MM.1S (cell line): ENCODE results near the gene PSMB8.

Experiments used
- DNase-seq: peaks from one replicate; pipeline ENCODE4 v3.0.0-alpha.2; 2015
- H2AFZ ChIP-seq: fragments of 300-600 bp; sonication (generic); 2 replicates; pipeline ENCODE4 v1.6.0; 2016; ENCODE audit warnings: antibody characterized with exemption, low read length
- H3F3A ChIP-seq: fragments of 300-600 bp; sonication (generic); 2 replicates; pipeline ENCODE4 v1.6.1; 2016; ENCODE audit warnings: mild to moderate bottlenecking, antibody characterized with exemption, low read length, moderate library complexity, mixed read lengths; ENCODE audit not compliant: insufficient read depth
- H3K27ac ChIP-seq: fragments of 300-600 bp; sonication (generic); 2 replicates; pipeline ENCODE4 v1.5.1; 2016; ENCODE audit warnings: mild to moderate bottlenecking, low read length
- H3K27me3 ChIP-seq: fragments of 300-600 bp; sonication (generic); replicated peaks from 2 replicates; pipeline ENCODE4 v1.6.0; 2016; ENCODE audit warnings: low read length; ENCODE audit not compliant: insufficient read depth
- H3K36me3 ChIP-seq: fragments of 300-600 bp; sonication (generic); replicated peaks from 2 replicates; pipeline ENCODE4 v1.6.1; 2016; ENCODE audit warnings: mild to moderate bottlenecking, low read length, mixed read lengths; ENCODE audit not compliant: insufficient read depth
- H3K4me1 ChIP-seq: fragments of 300-600 bp; sonication (generic); 2 replicates; pipeline ENCODE4 v1.6.1; 2016; ENCODE audit warnings: low read length, mixed read lengths
- H3K4me2 ChIP-seq: fragments of 300-600 bp; sonication (generic); 2 replicates; pipeline ENCODE4 v1.6.0; 2016; ENCODE audit warnings: low read depth, low read length
- H3K4me3 ChIP-seq: fragments of 300-600 bp; sonication (generic); 2 replicates; pipeline ENCODE4 v1.5.1; 2016; ENCODE audit warnings: low read length, mixed read lengths
- H3K79me2 ChIP-seq: fragments of 300-600 bp; sonication (generic); 2 replicates; pipeline ENCODE4 v1.6.1; 2016; ENCODE audit warnings: mixed run types, low read length, mixed read lengths
- H3K9ac ChIP-seq: fragments of 300-600 bp; sonication (generic); 2 replicates; pipeline ENCODE4 v1.6.1; 2016; ENCODE audit warnings: low read length, mixed read lengths
- H3K9me2 ChIP-seq: fragments of 300-600 bp; sonication (generic); replicated peaks from 2 replicates; pipeline ENCODE4 v1.6.1; 2016; ENCODE audit warnings: mild to moderate bottlenecking, low read length, mixed read lengths; ENCODE audit not compliant: insufficient read depth
- H3K9me3 ChIP-seq: fragments of 300-600 bp; sonication (generic); replicated peaks from 2 replicates; pipeline ENCODE4 v1.6.1; 2016; ENCODE audit warnings: mild to moderate bottlenecking, low read length, mixed read lengths; ENCODE audit not compliant: insufficient read depth
- H4K20me1 ChIP-seq: fragments of 300-600 bp; sonication (generic); 2 replicates; pipeline ENCODE4 v1.6.1; 2016; ENCODE audit warnings: mild to moderate bottlenecking, low read length, moderate library complexity, mixed read lengths; ENCODE audit not compliant: insufficient read depth
- EZH2 ChIP-seq: fragments of 300-600 bp; sonication (generic); optimal IDR thresholded peaks from 2 replicates; pipeline ENCODE3; 2017; ENCODE audit warnings: low read depth, mild to moderate bottlenecking, antibody characterized with exemption, low read length, mixed read lengths
- EZH2phosphoT487 ChIP-seq: fragments of 300-600 bp; sonication (generic); IDR thresholded peaks from 2 replicates; pipeline ENCODE4 v1.6.1; 2018; ENCODE audit warnings: antibody characterized with exemption, low read length
- TF ChIP-seq, protein P1 (sequence below): fragments of 300-600 bp; sonication (generic); IDR thresholded peaks from 2 replicates; pipeline ENCODE4 v1.5.1; 2016; ENCODE audit warnings: antibody characterized with exemption, low read length, mixed read lengths

Gene PSMB8

DNA sequence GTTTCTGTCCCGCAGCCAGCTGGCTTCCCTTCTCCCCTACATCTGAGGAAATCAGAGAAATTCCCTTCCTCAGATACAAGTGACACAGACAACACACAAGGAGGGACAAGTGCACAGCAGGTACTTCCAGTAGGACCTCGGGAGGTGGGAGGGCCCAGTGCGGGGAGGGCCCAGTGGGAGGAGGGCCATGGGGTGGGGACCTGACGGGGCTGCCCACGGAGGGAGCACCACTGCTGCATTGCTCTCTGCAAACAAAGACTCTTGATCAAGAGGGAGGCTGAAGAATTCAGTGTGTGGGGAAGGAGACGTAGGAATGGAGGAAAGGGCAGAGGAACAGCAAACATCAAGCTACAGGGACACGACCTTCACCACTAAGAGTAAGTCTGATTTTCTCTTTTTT lies 14.4 kb downstream of the PSMB8 start:
- Histone ChIP-seq H3K27me3 (no peaks in the 10 kb centered on the region), H3K4me2 (no peak overlapping the region), H3F3A (no peaks in the 10 kb centered on the region), H3K79me2 (0 out of 2 replicates have a peak, but pooled peaks cover 4% of the 10 kb centered on the region), H4K20me1 (no peaks in the 10 kb centered on the region), H3K36me3 (peaks cover 7% of the 10 kb centered on the region), H3K27ac (no peak overlapping the region), H2AFZ (no peak overlapping the region), H3K9me2 (no peaks in the 10 kb centered on the region), H3K4me3 (no peak overlapping the region), H3K9me3 (no peaks in the 10 kb centered on the region), H3K4me1 (no peaks in the 10 kb centered on the region), H3K9ac (no peak overlapping the region)
- TF ChIP-seq, protein P1, sequence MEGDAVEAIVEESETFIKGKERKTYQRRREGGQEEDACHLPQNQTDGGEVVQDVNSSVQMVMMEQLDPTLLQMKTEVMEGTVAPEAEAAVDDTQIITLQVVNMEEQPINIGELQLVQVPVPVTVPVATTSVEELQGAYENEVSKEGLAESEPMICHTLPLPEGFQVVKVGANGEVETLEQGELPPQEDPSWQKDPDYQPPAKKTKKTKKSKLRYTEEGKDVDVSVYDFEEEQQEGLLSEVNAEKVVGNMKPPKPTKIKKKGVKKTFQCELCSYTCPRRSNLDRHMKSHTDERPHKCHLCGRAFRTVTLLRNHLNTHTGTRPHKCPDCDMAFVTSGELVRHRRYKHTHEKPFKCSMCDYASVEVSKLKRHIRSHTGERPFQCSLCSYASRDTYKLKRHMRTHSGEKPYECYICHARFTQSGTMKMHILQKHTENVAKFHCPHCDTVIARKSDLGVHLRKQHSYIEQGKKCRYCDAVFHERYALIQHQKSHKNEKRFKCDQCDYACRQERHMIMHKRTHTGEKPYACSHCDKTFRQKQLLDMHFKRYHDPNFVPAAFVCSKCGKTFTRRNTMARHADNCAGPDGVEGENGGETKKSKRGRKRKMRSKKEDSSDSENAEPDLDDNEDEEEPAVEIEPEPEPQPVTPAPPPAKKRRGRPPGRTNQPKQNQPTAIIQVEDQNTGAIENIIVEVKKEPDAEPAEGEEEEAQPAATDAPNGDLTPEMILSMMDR = no peak
- TF ChIP-seq EZH2 (no peak), EZH2phosphoT487 (no peak)
- DNase-seq = no peak

DNA sequence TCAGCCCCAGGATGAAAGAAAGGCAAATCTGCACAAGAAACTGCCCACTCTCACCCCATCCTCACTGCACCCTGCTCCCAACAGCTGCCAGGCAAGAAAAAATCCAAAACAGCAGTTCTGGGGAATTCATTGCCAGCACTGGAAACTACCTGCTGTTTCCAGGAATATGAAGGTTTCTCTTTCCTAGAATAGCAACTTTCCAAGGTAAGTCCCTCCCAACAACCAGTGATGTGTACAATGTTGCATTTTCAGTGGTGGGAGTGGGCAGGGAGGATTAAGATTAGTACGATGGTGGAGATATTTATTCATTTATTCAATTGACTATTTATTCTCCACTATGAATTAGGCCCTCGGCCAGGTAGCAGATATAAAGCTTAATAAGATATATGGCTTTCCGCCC lies 16.8 kb downstream of the PSMB8 start:
- Histone ChIP-seq H3K9me3 (no peaks in the 10 kb centered on the region), H3K79me2 (no peaks in the 10 kb centered on the region), H3K27ac (no peak overlapping the region), H3K4me2 (no peak overlapping the region), H3K27me3 (no peaks in the 10 kb centered on the region), H3K9ac (no peak overlapping the region), H3K4me3 (no peak overlapping the region), H3K4me1 (no peaks in the 10 kb centered on the region), H3F3A (no peaks in the 10 kb centered on the region), H4K20me1 (no peaks in the 10 kb centered on the region), H3K36me3 (peaks cover 7% of the 10 kb centered on the region), H3K9me2 (no peaks in the 10 kb centered on the region), H2AFZ (no peak overlapping the region)
- no peak for DNase-seq
- TF ChIP-seq EZH2 = no peak
- TF ChIP-seq EZH2phosphoT487 = no peak
- TF ChIP-seq, protein P1 = no peak

DNA sequence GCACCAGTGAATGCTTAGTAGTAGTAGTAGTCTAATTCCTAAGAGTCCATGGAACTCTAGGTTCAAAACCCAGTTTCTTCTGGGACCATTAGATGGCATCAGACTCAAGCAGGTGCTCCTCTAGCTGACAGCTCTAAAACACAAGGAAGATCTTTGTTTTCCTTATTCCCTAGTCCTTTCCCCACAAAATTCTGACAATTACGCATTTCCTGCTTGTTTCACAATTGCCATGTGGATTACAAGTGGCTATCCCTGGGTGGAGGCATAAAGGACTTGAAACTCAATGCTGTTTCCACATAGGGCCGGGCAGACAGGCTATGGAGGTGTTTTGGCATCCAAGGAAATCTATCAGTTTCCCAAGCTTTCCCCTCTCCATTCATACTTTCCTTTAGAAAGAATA lies 17.9 kb downstream of the PSMB8 start:
- no peak overlapping the region for H3K4me3 ChIP-seq
- no peak overlapping the region for H3K4me2 ChIP-seq
- no peaks in the 10 kb centered on the region for H3K9me2 ChIP-seq
- H4K20me1 ChIP-seq = no peaks in the 10 kb centered on the region
- no peaks in the 10 kb centered on the region for H3K36me3 ChIP-seq
- H3K79me2 ChIP-seq = no peaks in the 10 kb centered on the region
- TF ChIP-seq EZH2phosphoT487 = no peak
- TF ChIP-seq, protein P1 = peak; percentile 22
- no peak for TF ChIP-seq EZH2
- H3K4me1 ChIP-seq = no peaks in the 10 kb centered on the region
- H3K9me3 ChIP-seq = no peaks in the 10 kb centered on the region
- no peak overlapping the region for H2AFZ ChIP-seq
- H3K27ac ChIP-seq = no peak overlapping the region
- H3K27me3 ChIP-seq = no peaks in the 10 kb centered on the region
- no peak overlapping the region for H3K9ac ChIP-seq
- no peak for DNase-seq
- no peaks in the 10 kb centered on the region for H3F3A ChIP-seq
